DND-41 (cell line): ENCODE results near the gene IGSF5.

Experiments used
- ATAC-seq: fragments of 200-7000 bp; cut with Tn5 transposase; 3 replicates; pipeline ENCODE4 v1.9.1; 2021; ENCODE audit warnings: low read depth; ENCODE audit not compliant: insufficient read depth
- DNase-seq: peaks from one replicate; pipeline ENCODE4 v3.0.0-alpha.2; 2020
- H2AFZ ChIP-seq: 2 replicates; pipeline ENCODE4 v1.6.0; 2012; ENCODE audit warnings: low read depth, low read length
- H3K27ac ChIP-seq: 2 replicates; pipeline ENCODE4 v1.5.1; 2012; ENCODE audit warnings: low read length, inconsistent platforms
- H3K27me3 ChIP-seq: fragments of 200-600 bp; sonication (generic); 2 replicates; pipeline ENCODE4 v1.6.0; 2012; ENCODE audit warnings: low read length, mild to moderate bottlenecking, inconsistent platforms; ENCODE audit not compliant: insufficient read depth, poor library complexity
- H3K36me3 ChIP-seq: 2 replicates; pipeline ENCODE4 v1.5.1; 2012; ENCODE audit warnings: low read length, inconsistent platforms; ENCODE audit not compliant: insufficient read depth
- H3K4me1 ChIP-seq: 2 replicates; pipeline ENCODE4 v1.5.1; 2012; ENCODE audit warnings: mild to moderate bottlenecking, low read length; ENCODE audit not compliant: insufficient read depth
- H3K4me2 ChIP-seq: 2 replicates; pipeline ENCODE4 v1.6.0; 2012; ENCODE audit warnings: mild to moderate bottlenecking, moderate library complexity, low read length, inconsistent platforms; ENCODE audit not compliant: insufficient read depth
- H3K4me3 ChIP-seq, 2 experiments: fragments of 200-600 bp in 1 of 2; shearing (Covaris generic) in 1 of 2; 2 replicates each; pipeline ENCODE4 v1.5.1; 2012 to 2016; ENCODE audit warnings: inconsistent platforms in 2 of 2, low read length in 2 of 2, mild to moderate bottlenecking in 2 of 2, low read depth in 1 of 2, moderate library complexity in 1 of 2
- H3K79me2 ChIP-seq: 2 replicates; pipeline ENCODE4 v1.6.0; 2012; ENCODE audit warnings: low read length, inconsistent platforms; ENCODE audit not compliant: insufficient read depth
- H3K9ac ChIP-seq: 2 replicates; pipeline ENCODE4 v1.6.0; 2012; ENCODE audit warnings: low read depth, mild to moderate bottlenecking, inconsistent platforms, low read length, moderate library complexity
- H3K9me3 ChIP-seq: 2 replicates; pipeline ENCODE4 v1.5.1; 2012; ENCODE audit warnings: low read length, moderate library complexity, mild to moderate bottlenecking, inconsistent platforms; ENCODE audit not compliant: insufficient read depth, severe bottlenecking
- H4K20me1 ChIP-seq: 2 replicates; pipeline ENCODE4 v1.6.0; 2012; ENCODE audit warnings: low read length; ENCODE audit not compliant: insufficient read depth
- EZH2 ChIP-seq: IDR thresholded peaks from 3 replicates; pipeline ENCODE4 v1.6.1; 2012; ENCODE audit warnings: borderline replicate concordance, low read depth, mild to moderate bottlenecking, moderate library complexity, low read length, inconsistent platforms; ENCODE audit not compliant: severe bottlenecking
- TF ChIP-seq, protein P1 (sequence below): IDR thresholded peaks from 2 replicates; pipeline ENCODE4 v1.5.1; 2012; ENCODE audit warnings: borderline replicate concordance, low read length, moderate library complexity, mild to moderate bottlenecking; ENCODE audit not compliant: poor library complexity, severe bottlenecking; ENCODE audit errors: extremely low read depth

IGSF5 gene

GRCh38 chr21:39774227-39774626 is 29.2 kb downstream of the IGSF5 start:
- Histone ChIP-seq H3K9ac (no peak overlapping the region), H3K4me2 (no peak overlapping the region), H3K27ac (no peak overlapping the region), H3K9me3 (no peaks in the 10 kb centered on the region), H3K4me3 (no peak overlapping the region), H3K27me3 (peaks cover 16% of the 10 kb centered on the region), H4K20me1 (no peaks in the 10 kb centered on the region), H3K4me1 (no peaks in the 10 kb centered on the region), H2AFZ (no peak overlapping the region), H3K36me3 (no peaks in the 10 kb centered on the region), H3K79me2 (no peaks in the 10 kb centered on the region)
- no peak for TF ChIP-seq EZH2
- TF ChIP-seq, protein P1, sequence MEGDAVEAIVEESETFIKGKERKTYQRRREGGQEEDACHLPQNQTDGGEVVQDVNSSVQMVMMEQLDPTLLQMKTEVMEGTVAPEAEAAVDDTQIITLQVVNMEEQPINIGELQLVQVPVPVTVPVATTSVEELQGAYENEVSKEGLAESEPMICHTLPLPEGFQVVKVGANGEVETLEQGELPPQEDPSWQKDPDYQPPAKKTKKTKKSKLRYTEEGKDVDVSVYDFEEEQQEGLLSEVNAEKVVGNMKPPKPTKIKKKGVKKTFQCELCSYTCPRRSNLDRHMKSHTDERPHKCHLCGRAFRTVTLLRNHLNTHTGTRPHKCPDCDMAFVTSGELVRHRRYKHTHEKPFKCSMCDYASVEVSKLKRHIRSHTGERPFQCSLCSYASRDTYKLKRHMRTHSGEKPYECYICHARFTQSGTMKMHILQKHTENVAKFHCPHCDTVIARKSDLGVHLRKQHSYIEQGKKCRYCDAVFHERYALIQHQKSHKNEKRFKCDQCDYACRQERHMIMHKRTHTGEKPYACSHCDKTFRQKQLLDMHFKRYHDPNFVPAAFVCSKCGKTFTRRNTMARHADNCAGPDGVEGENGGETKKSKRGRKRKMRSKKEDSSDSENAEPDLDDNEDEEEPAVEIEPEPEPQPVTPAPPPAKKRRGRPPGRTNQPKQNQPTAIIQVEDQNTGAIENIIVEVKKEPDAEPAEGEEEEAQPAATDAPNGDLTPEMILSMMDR, result no peak
- DNase-seq (no peak), ATAC-seq (no peak)

DNA sequence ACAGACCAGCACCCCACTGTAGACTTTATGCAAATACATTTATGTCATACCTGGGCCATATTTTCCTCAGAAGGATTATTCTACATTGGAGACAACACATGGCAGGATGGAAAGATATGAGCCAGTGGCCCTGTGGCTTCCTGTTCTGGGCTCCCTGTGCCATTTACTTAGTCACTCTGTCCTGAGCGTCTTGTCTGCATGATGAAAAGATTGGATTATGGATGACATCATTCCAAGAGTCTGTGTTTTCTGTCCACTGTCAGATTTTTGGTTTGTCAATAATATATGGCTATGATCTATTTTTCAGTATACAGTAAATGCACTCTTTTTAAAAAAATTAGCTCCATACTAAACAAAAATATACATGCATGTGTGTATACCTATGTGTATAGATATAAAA is 30.8 kb downstream of the IGSF5 start:
- Histone ChIP-seq H3K27ac (no peak overlapping the region), H4K20me1 (no peaks in the 10 kb centered on the region), H3K4me2 (no peak overlapping the region), H3K27me3 (peaks cover 16% of the 10 kb centered on the region), H3K4me1 (no peaks in the 10 kb centered on the region), H2AFZ (no peak overlapping the region), H3K79me2 (no peaks in the 10 kb centered on the region), H3K4me3 (no peak overlapping the region), H3K9me3 (no peaks in the 10 kb centered on the region), H3K36me3 (no peaks in the 10 kb centered on the region), H3K9ac (no peak overlapping the region)
- TF ChIP-seq EZH2, result no peak
- TF ChIP-seq, protein P1, result no peak
- ATAC-seq (no peak), DNase-seq (no peak)

- Histone ChIP-seq H3K4me2 (no peak overlapping the region), H3K4me1 (no peaks in the 10 kb centered on the region), H3K27me3 (peaks cover 20% of the 10 kb centered on the region), H4K20me1 (no peaks in the 10 kb centered on the region), H3K79me2 (no peaks in the 10 kb centered on the region), H3K9ac (no peak overlapping the region), H3K4me3 (no peak overlapping the region), H3K36me3 (no peaks in the 10 kb centered on the region), H2AFZ (no peak overlapping the region), H3K9me3 (no peaks in the 10 kb centered on the region), H3K27ac (no peak overlapping the region)
- no peak for ATAC-seq
- no peak for DNase-seq
- TF ChIP-seq, protein P1, result no peak
- TF ChIP-seq EZH2, result no peak
These were observed 31.6 kb downstream of the IGSF5 start for GRCh38 chr21:39776589-39776988.

DNA sequence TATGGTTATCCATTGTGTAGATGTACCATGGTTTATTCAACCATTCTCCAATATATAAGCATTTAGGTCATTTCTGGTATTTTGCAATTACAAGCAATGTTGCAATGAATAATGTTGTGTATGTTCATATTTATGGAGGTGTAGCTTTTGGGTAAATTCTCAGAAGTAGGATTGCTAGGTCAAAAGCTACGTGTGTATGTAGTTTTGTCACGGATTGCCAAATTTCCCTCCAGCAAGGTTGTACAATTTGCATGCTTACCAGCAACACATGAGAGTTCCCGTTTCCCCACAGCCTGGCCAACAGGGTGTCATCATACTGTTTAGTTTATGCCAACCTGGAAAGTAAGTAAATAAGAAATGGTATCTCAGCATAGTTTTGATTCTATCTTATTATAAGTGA is 36.3 kb downstream of the IGSF5 start:
- no peak for DNase-seq
- TF ChIP-seq, protein P1, result no peak
- TF ChIP-seq EZH2, result no peak

More for the DNA sequence above, 36.3 kb downstream of the IGSF5 start:
- Histone ChIP-seq H3K9ac (no peak overlapping the region), H3K36me3 (no peaks in the 10 kb centered on the region), H3K79me2 (no peaks in the 10 kb centered on the region), H3K27me3 (peaks cover 13% of the 10 kb centered on the region), H3K4me2 (no peak overlapping the region), H3K9me3 (no peaks in the 10 kb centered on the region), H3K4me3 (no peak overlapping the region), H3K27ac (no peak overlapping the region), H4K20me1 (no peaks in the 10 kb centered on the region), H2AFZ (no peak overlapping the region), H3K4me1 (no peaks in the 10 kb centered on the region)
- ATAC-seq, result no peak
